Liver (tissue), 9 donors: ENCODE data around the gene UNC13C. TPM values are rescaled to one million over a fixed set of nuclear protein-coding genes. Genes with fewer than 3 reads are reported as not detected.

ENCODE experiments used
- DNase-seq: peaks from one replicate; pipeline ENCODE4 v3.0.0-alpha.2; 2017; ENCODE audit warnings: low spot score
- H3K27ac ChIP-seq, 2 donors: one replicate each; pipeline ENCODE4 v1.7.0; 2013; ENCODE audit warnings: inconsistent platforms in 2 of 2, low read length in 2 of 2, control low read depth in 1 of 2, low read depth in 1 of 2, mild to moderate bottlenecking in 1 of 2
- H3K27me3 ChIP-seq, 4 donors: one replicate each; pipeline versions ENCODE4 v1.6.1 to v1.7.0; 2013; ENCODE audit warnings: low read length in 3 of 4, inconsistent platforms in 1 of 4, mild to moderate bottlenecking in 1 of 4, moderate library complexity in 1 of 4; ENCODE audit not compliant: control insufficient read depth in 4 of 4, insufficient read depth in 4 of 4
- H3K36me3 ChIP-seq, 4 donors: one replicate each; pipeline versions ENCODE4 v1.6.1 to v1.7.0; 2013; ENCODE audit warnings: low read length in 3 of 4, mild to moderate bottlenecking in 3 of 4, low read depth in 1 of 4, moderate library complexity in 1 of 4; ENCODE audit not compliant: control insufficient read depth in 4 of 4, insufficient read depth in 3 of 4
- H3K4me1 ChIP-seq, 4 donors: one replicate each; pipeline versions ENCODE4 v1.6.1 to v1.7.0; 2013; ENCODE audit warnings: low read length in 3 of 4, mild to moderate bottlenecking in 3 of 4, moderate library complexity in 1 of 4; ENCODE audit not compliant: control insufficient read depth in 4 of 4, insufficient read depth in 4 of 4
- H3K4me3 ChIP-seq, 3 donors: one replicate each; pipeline versions ENCODE4 v1.6.1 to v1.7.0; 2013; ENCODE audit warnings: low read length in 3 of 3, control low read depth in 1 of 3, low read depth in 1 of 3, mild to moderate bottlenecking in 1 of 3
- H3K9ac ChIP-seq, 2 donors: one replicate each; pipeline ENCODE4 v1.7.0; 2013; ENCODE audit warnings: low read length in 2 of 2, mild to moderate bottlenecking in 2 of 2, moderate library complexity in 2 of 2, control low read depth in 1 of 2, low read depth in 1 of 2
- H3K9me3 ChIP-seq, 4 donors: one replicate each; pipeline versions ENCODE4 v1.6.1 to v1.7.0; 2013; ENCODE audit warnings: low read length in 3 of 4; ENCODE audit not compliant: control insufficient read depth in 4 of 4
- ATF3 ChIP-seq: IDR thresholded peaks from 2 replicates; pipeline ENCODE4 v1.6.1; 2016; ENCODE audit warnings: antibody characterized with exemption
- CTCF ChIP-seq: fragments of 150-350 bp; IDR thresholded peaks from 2 replicates; pipeline ENCODE4 v1.5.1; 2017; ENCODE audit warnings: improper control_type of control experiment, low read depth, low read length; ENCODE audit not compliant: missing input control
- EGR1 ChIP-seq, 2 donors: IDR thresholded peaks; 2 replicates each; pipeline ENCODE4 v1.6.1; 2016 to 2018; ENCODE audit warnings: antibody characterized with exemption in 2 of 2, low read depth in 2 of 2
- FOXA1 ChIP-seq: IDR thresholded peaks from 2 replicates; pipeline ENCODE4 v1.6.1; 2016; ENCODE audit warnings: antibody characterized with exemption
- GABPA ChIP-seq, 2 donors: IDR thresholded peaks in 1 of 2; conservative IDR thresholded peaks in 1 of 2; 2 replicates each; pipeline ENCODE4 v1.6.1; 2016; ENCODE audit warnings: antibody characterized with exemption in 2 of 2, mild to moderate bottlenecking in 1 of 2, moderate library complexity in 1 of 2
- NR2F2 ChIP-seq: IDR thresholded peaks from 2 replicates; pipeline ENCODE4 v1.6.1; 2016; ENCODE audit warnings: antibody characterized with exemption
- RAD21 ChIP-seq, 2 donors: IDR thresholded peaks; 2 replicates each; pipeline ENCODE4 v1.6.1; 2016; ENCODE audit warnings: antibody characterized with exemption in 2 of 2, mild to moderate bottlenecking in 2 of 2
- REST ChIP-seq: IDR thresholded peaks from 2 replicates; pipeline ENCODE4 v1.6.1; 2016; ENCODE audit warnings: antibody characterized with exemption, mild to moderate bottlenecking
- SP1 ChIP-seq: IDR thresholded peaks from 2 replicates; pipeline ENCODE4 v1.6.1; 2018; ENCODE audit warnings: antibody characterized with exemption, mild to moderate bottlenecking
- TAF1 ChIP-seq: conservative IDR thresholded peaks from 2 replicates; pipeline ENCODE4 v1.6.1; 2016; ENCODE audit warnings: antibody characterized with exemption, mild to moderate bottlenecking
- YY1 ChIP-seq: IDR thresholded peaks from 2 replicates; pipeline ENCODE4 v1.6.1; 2016; ENCODE audit warnings: antibody characterized with exemption, mild to moderate bottlenecking
- ZBTB33 ChIP-seq: IDR thresholded peaks from 2 replicates; pipeline ENCODE4 v1.6.1; 2016; ENCODE audit warnings: antibody characterized with exemption
- WGBS: extraction: QIAGEN DNeasy Blood & Tissue Kit; methylation state at CpG from one replicate; pipeline ENCODE4 v1.1.7; 2013; 5-methylcytosine and 5-hydroxymethylcytosine counted together
- polyA plus RNA-seq, 2 donors: library from polyadenylated mRNA; stranded (reverse) in 1 of 2; unstranded in 1 of 2; fragments of 200-250 nt in 1 of 2; fragments of >200 nt in 1 of 2; fragmentation: Nextera tagmentation in 1 of 2; extraction: Ambion mirVana in 1 of 2; gene quantifications; one replicate each; pipeline versions ENCODE4 v1.2.1 to v1.2.3, GENCODE V29; 2013 to 2015
- total RNA-seq, 2 donors: library from RNA; depleted of rRNA; stranded (reverse); fragments of >200 nt; gene quantifications; one replicate each; pipeline ENCODE4 v1.2.3, GENCODE V29; 2014
- donor health status: healthy.
- donor health status: healthy.
- donor health status: healthy.
- donor health status: healthy.
- donor health status: healthy.

Gene UNC13C
- total and polyA plus RNA-seq, 4 donors, result 0.19 TPM; not detected in 3

GRCh38 chr15:54577476-54578250, 599.4 kb downstream of the UNC13C start:
- Histone ChIP-seq H3K27me3 (peaks cover 0 to 8% (median 2%) of the 10 kb centered on the region in 4 donors), H3K9ac (no peak overlapping the region), H3K36me3 (no peaks in the 10 kb centered on the region), H3K4me1 (no peaks in the 10 kb centered on the region), H3K27ac (no peak overlapping the region), H3K4me3 (no peak overlapping the region), H3K9me3 (no peaks in the 10 kb centered on the region)
- 57% methylated on average over 4 of the region's 4 CpGs for WGBS
- DNase-seq, result no peak
- TF ChIP-seq TAF1, result no peak

- no peak for TF ChIP-seq REST
- no peak for TF ChIP-seq FOXA1
- no peak for TF ChIP-seq TAF1
- no peak for TF ChIP-seq ZBTB33
- no peak for TF ChIP-seq NR2F2
- 82% methylated on average over 6 of the region's 6 CpGs for WGBS
- H3K4me3 ChIP-seq, result no peak overlapping the region
Measured at GRCh38 chr15:54579855-54580254, 601.6 kb downstream of the UNC13C start.

GRCh38 chr15:54580643-54581042, 602.4 kb downstream of the UNC13C start:
- Histone ChIP-seq H3K27ac (no peak overlapping the region), H3K36me3 (no peaks in the 10 kb centered on the region)
- 59% methylated on average over 2 of the region's 2 CpGs for WGBS
- no peak for TF ChIP-seq EGR1 (IDR thresholded peaks at IDR 0.05; ENCODE audit: low read depth in 2 of 2)
- no peak for TF ChIP-seq YY1
- no peak for TF ChIP-seq ZBTB33
- no peak for TF ChIP-seq ATF3
- TF ChIP-seq REST, result no peak
- no peak for TF ChIP-seq RAD21 (IDR thresholded peaks at IDR 0.05)
- no peak for TF ChIP-seq GABPA (IDR thresholded peaks at IDR 0.05 in 1 of 2, conservative IDR thresholded peaks at IDR 0.05 in 1 of 2)
- no peak for TF ChIP-seq SP1
- no peak for TF ChIP-seq CTCF

More at GRCh38 chr15:54579855-54580254, 601.6 kb downstream of the UNC13C start:
- peaks cover 0 to 8% (median 2%) of the 10 kb centered on the region in 4 donors for H3K27me3 ChIP-seq
- DNase-seq, result no peak
- H3K4me1 ChIP-seq, result no peaks in the 10 kb centered on the region
- no peaks in the 10 kb centered on the region for H3K9me3 ChIP-seq
- no peaks in the 10 kb centered on the region for H3K36me3 ChIP-seq
- H3K9ac ChIP-seq, result no peak overlapping the region
- no peak overlapping the region for H3K27ac ChIP-seq

More at GRCh38 chr15:54580643-54581042, 602.4 kb downstream of the UNC13C start:
- no peak overlapping the region for H3K9ac ChIP-seq
- no peaks in the 10 kb centered on the region for H3K9me3 ChIP-seq
- peaks cover 0 to 6% (median 2%) of the 10 kb centered on the region in 4 donors for H3K27me3 ChIP-seq
- no peak overlapping the region for H3K4me3 ChIP-seq
- no peak for DNase-seq
- H3K4me1 ChIP-seq, result no peaks in the 10 kb centered on the region
